K562 (cell line): Measurements from ENCODE around the gene TGFBR1. TPM values are rescaled to one million over a fixed set of nuclear protein-coding genes. Genes with fewer than 3 reads are reported as not detected.

ENCODE experiments used
- CBFB ChIP-seq: sonication (generic); formaldehyde crosslinking; IDR thresholded peaks from 2 replicates; pipeline ENCODE4 v1.4.0; 2020; ENCODE audit warnings: mild to moderate bottlenecking, missing genetic modification reagents
- NONO ChIP-seq, 2 experiments: fragments of 200-400 bp in 1 of 2; fragments of 450-650 bp in 1 of 2; formaldehyde crosslinking in 1 of 2; IDR thresholded peaks; 2 replicates each; pipeline ENCODE4 v1.6.1; 2017; ENCODE audit warnings: low read depth in 2 of 2, mild to moderate bottlenecking in 2 of 2, moderate library complexity in 2 of 2, low read length in 1 of 2
- TOE1 ChIP-seq, 2 experiments: fragments of 450-650 bp in 1 of 2; sonication (generic) in 1 of 2; formaldehyde crosslinking in 1 of 2; IDR thresholded peaks; 2 replicates each; pipeline versions ENCODE4 v1.7.1 to v1.8.0; 2016 to 2022; ENCODE audit warnings: borderline replicate concordance in 2 of 2, mild to moderate bottlenecking in 2 of 2, antibody characterized with exemption in 1 of 2, inconsistent platforms in 1 of 2, low read depth in 1 of 2, missing genetic modification reagents in 1 of 2, moderate library complexity in 1 of 2
- ZBTB12 ChIP-seq: fragments of 250-450 bp; sonication (Bioruptor Pico); IDR thresholded peaks from 2 replicates; pipeline ENCODE4 v1.4.0; 2020
- ZBTB40 ChIP-seq, 2 experiments: fragments of 450-650 bp in 1 of 2; sonication (generic) in 1 of 2; formaldehyde crosslinking in 1 of 2; IDR thresholded peaks; 2 replicates each; pipeline versions ENCODE4 v1.7.1 to v1.9.0; 2016 to 2022; ENCODE audit warnings: inconsistent platforms in 1 of 2, mild to moderate bottlenecking in 1 of 2, missing genetic modification reagents in 1 of 2
- ZC3H11A ChIP-seq: IDR thresholded peaks from 2 replicates; pipeline ENCODE4 v1.6.1; 2012; ENCODE audit warnings: low read depth, low read length, improper control_type of control experiment
- ZNF197 ChIP-seq: fragments of 200-800 bp; sonication (Bioruptor generic); IDR thresholded peaks from 2 replicates; pipeline ENCODE4 v1.6.1; 2016; ENCODE audit warnings: low read depth, missing genetic modification characterization, missing compliant biosample characterization
- ZSCAN32 ChIP-seq: fragments of 450-650 bp; formaldehyde crosslinking; IDR thresholded peaks from 2 replicates; pipeline ENCODE4 v1.4.0; 2020; ENCODE audit warnings: mild to moderate bottlenecking, moderate library complexity
- polyA plus RNA-seq, 8 experiments: library from polyadenylated mRNA; depleted of rRNA in 4 of 8; stranded (reverse) in 5 of 8; unstranded in 3 of 8; fragments of >200 nt; fragmentation: Nextera tagmentation in 2 of 8; fragmentation: Illumina TruSeq in 1 of 8; extraction: Ambion mirVana in 2 of 8; extraction: Trizol in 1 of 8; gene quantifications; 2 replicates each; pipeline versions ENCODE4 v1.2.1 to v1.2.3, GENCODE V29; 2011 to 2014; ENCODE audit warnings: inconsistent platforms in 1 of 8, missing spikeins in 1 of 8
- total RNA-seq, 7 experiments: library from RNA; depleted of rRNA in 6 of 7; stranded (reverse); fragments of >200 nt in 6 of 7; fragmentation: Illumina TruSeq in 2 of 7; extraction: Trizol in 2 of 7; gene quantifications; 2 replicates each; pipeline versions ENCODE4 v1.2.1 to v1.2.3, GENCODE V29; 2011 to 2021; ENCODE audit warnings: low replicate concordance in 1 of 7
- TF ChIP-seq, protein P1 (sequence below): fragments of 450-650 bp; IDR thresholded peaks from 2 replicates; pipeline ENCODE4 v1.6.1; 2016; ENCODE audit warnings: antibody characterized with exemption
- TF ChIP-seq, protein P2 (sequence below): conservative IDR thresholded peaks from 2 replicates; pipeline ENCODE4 v1.6.1; 2011; ENCODE audit warnings: low read depth, mild to moderate bottlenecking, low read length; ENCODE audit not compliant: control insufficient read depth

TGFBR1 gene
- total and polyA plus RNA-seq, 9 of the 15 experiments (the other 6 are each of a cell fraction or from before 2014, with no cell fraction given) = 15.5 to 62.4 (median 42.7) TPM

DNA sequence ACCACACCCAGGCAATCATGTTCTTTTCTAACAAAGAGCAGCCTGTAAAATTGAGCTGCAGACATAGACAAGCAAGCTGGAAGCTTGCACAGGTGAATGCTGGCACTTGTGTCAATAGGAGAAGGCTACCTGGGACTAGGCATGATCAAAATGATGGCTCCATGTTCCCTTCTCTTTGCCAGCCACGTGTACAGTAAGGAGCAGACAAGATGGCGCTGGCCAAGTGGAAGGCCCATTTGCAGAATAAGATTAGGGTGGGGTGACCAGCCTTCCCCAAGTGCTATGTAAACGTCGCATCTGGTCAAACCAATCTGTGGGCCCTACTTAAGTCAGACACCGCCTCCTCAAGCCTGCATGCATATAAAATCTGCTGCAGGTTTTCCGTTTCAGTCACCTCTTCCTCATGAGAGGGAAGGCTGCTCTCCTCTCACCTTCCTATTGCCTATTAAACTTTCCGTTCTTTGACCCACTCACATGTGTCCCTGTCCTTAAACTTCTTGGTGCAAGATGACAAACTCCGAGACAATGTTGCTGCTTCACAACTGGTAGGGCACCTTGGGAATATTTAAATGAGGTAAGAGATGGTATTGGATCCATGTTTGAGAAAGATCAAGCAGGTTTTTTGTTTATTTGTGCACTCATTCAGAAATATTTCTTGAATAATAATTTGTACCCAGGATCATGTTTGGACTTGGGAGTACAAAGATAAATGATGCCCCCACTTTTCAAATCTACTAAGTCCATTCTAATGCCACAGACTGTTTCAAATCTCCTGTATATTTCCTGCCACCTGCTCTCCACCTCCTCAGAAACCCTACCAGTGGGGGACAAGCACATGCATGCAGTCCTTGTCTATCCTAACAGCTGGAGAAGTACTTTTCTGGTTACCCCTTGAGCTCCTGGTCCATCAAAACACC lies 30.7 kb upstream of the TGFBR1 start (continued):
- no peak; the same call in 1 of the 2 replicates for TF ChIP-seq TOE1 (IDR thresholded peaks at IDR 0.05; ENCODE audit: borderline replicate concordance)
- TF ChIP-seq TOE1 (CRISPR knock-in tag; IDR thresholded peaks at IDR 0.05; ENCODE audit: borderline replicate concordance, low read depth) = no peak
- TF ChIP-seq, protein P1, sequence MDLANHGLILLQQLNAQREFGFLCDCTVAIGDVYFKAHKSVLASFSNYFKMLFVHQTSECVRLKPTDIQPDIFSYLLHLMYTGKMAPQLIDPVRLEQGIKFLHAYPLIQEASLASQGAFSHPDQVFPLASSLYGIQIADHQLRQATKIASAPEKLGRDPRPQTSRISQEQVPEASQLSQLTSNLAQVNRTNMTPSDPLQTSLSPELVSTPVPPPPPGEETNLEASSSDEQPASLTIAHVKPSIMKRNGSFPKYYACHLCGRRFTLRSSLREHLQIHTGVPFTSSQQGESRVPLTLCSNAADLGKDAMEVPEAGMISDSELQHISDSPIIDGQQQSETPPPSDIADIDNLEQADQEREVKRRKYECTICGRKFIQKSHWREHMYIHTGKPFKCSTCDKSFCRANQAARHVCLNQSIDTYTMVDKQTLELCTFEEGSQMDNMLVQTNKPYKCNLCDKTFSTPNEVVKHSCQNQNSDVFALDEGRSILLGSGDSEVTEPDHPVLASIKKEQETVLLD = no peak
- TF ChIP-seq CBFB (CRISPR knock-in tag) = no peak
- TF ChIP-seq ZSCAN32 (CRISPR knock-in tag) = 0 out of 2 replicates have a peak, but pooled peaks have one; percentile 2
- TF ChIP-seq ZBTB12 = peak; percentile 65
- TF ChIP-seq ZNF197 (CRISPR knock-in tag) = peak; percentile 77; the same call in 1 of the 2 replicates
- TF ChIP-seq, protein P2, sequence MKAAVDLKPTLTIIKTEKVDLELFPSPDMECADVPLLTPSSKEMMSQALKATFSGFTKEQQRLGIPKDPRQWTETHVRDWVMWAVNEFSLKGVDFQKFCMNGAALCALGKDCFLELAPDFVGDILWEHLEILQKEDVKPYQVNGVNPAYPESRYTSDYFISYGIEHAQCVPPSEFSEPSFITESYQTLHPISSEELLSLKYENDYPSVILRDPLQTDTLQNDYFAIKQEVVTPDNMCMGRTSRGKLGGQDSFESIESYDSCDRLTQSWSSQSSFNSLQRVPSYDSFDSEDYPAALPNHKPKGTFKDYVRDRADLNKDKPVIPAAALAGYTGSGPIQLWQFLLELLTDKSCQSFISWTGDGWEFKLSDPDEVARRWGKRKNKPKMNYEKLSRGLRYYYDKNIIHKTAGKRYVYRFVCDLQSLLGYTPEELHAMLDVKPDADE = no peak
- no peak for TF ChIP-seq ZBTB40 (IDR thresholded peaks at IDR 0.05)
- TF ChIP-seq ZBTB40 (CRISPR knock-in tag; IDR thresholded peaks at IDR 0.05) = no peak
- no peak for TF ChIP-seq ZC3H11A
- peak in 1 of 2 experiments; percentile 93; a peak in 2 of 4 replicates for TF ChIP-seq NONO (IDR thresholded peaks at IDR 0.05; ENCODE audit: low read depth in 2 of 2, low read length in 1 of 2)
